ENCODE results near the gene HOXA9. TPM values are rescaled to one million over a fixed set of nuclear protein-coding genes. Genes with fewer than 3 reads are reported as not detected.

The HOXA9 gene
- total and polyA plus RNA-seq, 2 of the 8 experiments (the other 6 are each of a cell fraction or from before 2014, with no cell fraction given) = not detected

DNA sequence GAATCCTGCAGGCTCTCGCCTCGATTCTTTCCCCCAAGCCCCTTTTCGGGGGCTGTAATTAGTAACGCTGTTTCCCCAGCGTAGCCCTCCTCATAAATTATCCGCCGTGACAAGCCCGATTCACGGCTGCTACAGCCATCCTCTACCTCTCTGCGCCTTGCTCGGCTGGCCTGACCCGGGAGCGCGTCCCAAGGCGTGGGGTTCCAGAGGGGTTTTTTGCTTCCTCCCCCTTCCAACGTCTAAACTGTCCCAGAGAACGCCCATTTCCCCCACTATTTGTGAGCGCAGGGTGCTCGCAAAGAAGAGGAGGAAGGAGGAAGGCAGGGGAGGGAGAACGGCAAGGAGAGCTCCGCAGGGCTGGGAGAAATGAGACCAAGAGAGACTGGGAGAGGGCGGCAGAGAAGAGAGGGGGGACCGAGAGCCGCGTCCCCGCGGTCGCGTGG, 22.7 kb downstream of the HOXA9 start:
- no peak overlapping the region for H3K27ac ChIP-seq (ENCODE audit: low read depth, low read length)
- DNase-seq (ENCODE audit: low read depth in 1 of 2, low spot score in 2 of 2) (no peak), FAIRE-seq (no peak)
- peak overlapping the region; percentile 81 for H4K8ac ChIP-seq (ENCODE audit: extremely low read depth, insufficient read depth, low read length)
- H3K79me2 ChIP-seq (ENCODE audit: control insufficient read depth in 1 of 2, insufficient read depth in 2 of 2, low read length in 2 of 2) = no peaks in the 10 kb centered on the region
- no peak overlapping the region for H3K18ac ChIP-seq (ENCODE audit: extremely low read depth, low read length)
- ChIA-PET POLR2A (ENCODE audit: partially characterized antibody) (no interaction called here), CTCF (ENCODE audit: partially characterized antibody) (interaction anchor here (1.0 to 12.5 kb wide), 27 partner anchors 9 to 461 kb away, joined by 3 to 123 read pairs (median 10); partner anchors contain the start of genes HOXA1, HOXA3, HOXA4 and HOXA7)
- peak overlapping the region; percentile 70 for H3K4me2 ChIP-seq (ENCODE audit: insufficient read depth in 1 of 2, low read depth in 2 of 2, low read length in 2 of 2)
- H3K36me3 ChIP-seq (ENCODE audit: control insufficient read depth in 2 of 4, insufficient read depth in 4 of 4, low read length in 3 of 4) = peaks cover 0 to 6% (median 0%) of the 10 kb centered on the region in 4 experiments; a peak in 1 of 8 replicates
- no peak overlapping the region for H4K5ac ChIP-seq (ENCODE audit: insufficient read length, low read depth, low read length)
- WGBS, 2 experiments (ENCODE audit: extremely low coverage in 1 of 2, insufficient coverage in 1 of 2, insufficient read length in 1 of 2, insufficient replicate concordance in 2 of 2, low coverage in 1 of 2, low lambda C conversion rate in 2 of 2, missing lambda C conversion rate in 1 of 2) = 8% methylated on average over 29 of the region's 29 CpGs; no CpG with 5 or more reads in 1 of the 2 experiments
- no peak overlapping the region for H2BK20ac ChIP-seq (ENCODE audit: low read length)
- peaks cover 0 to 6% (median 3%) of the 10 kb centered on the region in 4 experiments; a peak in 4 of 7 replicates for H3K4me1 ChIP-seq (replicated peaks in 1 of 4; ENCODE audit: control insufficient read depth in 3 of 4, insufficient read depth in 4 of 4, low read length in 3 of 4)
- no peak overlapping the region for H3K4ac ChIP-seq (replicated peaks; ENCODE audit: insufficient read length, low read depth, low read length)
- no peak overlapping the region for H3K9ac ChIP-seq (replicated peaks in 1 of 4; ENCODE audit: extremely low read depth in 1 of 4, low read depth in 3 of 4, low read length in 3 of 4)
- no peak overlapping the region for H3K23ac ChIP-seq (ENCODE audit: insufficient read length)
- peaks cover 9% of the 10 kb centered on the region for H3K23me2 ChIP-seq (ENCODE audit: low read depth, low read length)
- H4K91ac ChIP-seq (replicated peaks; ENCODE audit: insufficient read length, low read length) = no peak overlapping the region
- peak overlapping the region in 3 of 4 experiments; percentile 16 to 59 (median 21); a peak in 6 of 8 replicates for H3K4me3 ChIP-seq (ENCODE audit: extremely low read depth in 1 of 4, insufficient read depth in 2 of 4, low read depth in 3 of 4, low read length in 4 of 4)
- peaks cover 0 to 3% of the 10 kb centered on the region in 2 experiments; a peak in 1 of 4 replicates for H3K9me3 ChIP-seq (ENCODE audit: insufficient read depth in 2 of 2, low read depth in 1 of 2, low read length in 1 of 2)
- no peak overlapping the region for H2AK5ac ChIP-seq (ENCODE audit: low read depth, low read length)
- no peak overlapping the region for H2AFZ ChIP-seq (ENCODE audit: low read length)
- no peak overlapping the region for H3K14ac ChIP-seq (ENCODE audit: insufficient read length)
- H3K79me1 ChIP-seq (ENCODE audit: low read depth, low read length) = no peaks in the 10 kb centered on the region
- peaks cover 97 to 100% (median 99%) of the 10 kb centered on the region in 4 experiments for H3K27me3 ChIP-seq (replicated peaks in 1 of 4; ENCODE audit: control insufficient read depth in 3 of 4, extremely low read depth in 1 of 4, insufficient read depth in 3 of 4, low read length in 3 of 4)
- H4K20me1 ChIP-seq (replicated peaks in 1 of 2; ENCODE audit: control insufficient read depth in 1 of 2, insufficient read depth in 2 of 2, low read length in 2 of 2) = peaks cover 21 to 27% of the 10 kb centered on the region in 2 experiments
- no peak overlapping the region for H2BK12ac ChIP-seq (ENCODE audit: low read depth, low read length)
- H2BK5ac ChIP-seq (ENCODE audit: low read depth, low read length) = no peak overlapping the region
- no peak overlapping the region for H2BK15ac ChIP-seq (ENCODE audit: low read length)
- no peak overlapping the region for H2BK120ac ChIP-seq (replicated peaks; ENCODE audit: low read depth, low read length)
- no peak overlapping the region for H3K56ac ChIP-seq (replicated peaks; ENCODE audit: insufficient read length, low read depth, low read length)
- TF ChIP-seq SUZ12 (IDR thresholded peaks at IDR 0.05; ENCODE audit: low read length) = peak; percentile 96
- TF ChIP-seq EZH2 (IDR thresholded peaks at IDR 0.05; ENCODE audit: low read depth, low read length, severe bottlenecking) = peak; percentile 99
- TF ChIP-seq HDAC6 (IDR thresholded peaks at IDR 0.05; ENCODE audit: low read depth, low read length) = no peak
- TF ChIP-seq CHD2 (IDR thresholded peaks at IDR 0.05; ENCODE audit: low read length) = no peak
- TF ChIP-seq BRCA1 (IDR thresholded peaks at IDR 0.05; ENCODE audit: low read depth, low read length) = no peak
- TF ChIP-seq KDM4A (IDR thresholded peaks at IDR 0.05; ENCODE audit: low read depth, low read length, severe bottlenecking) = peak; percentile 10
- peak; percentile 92 for TF ChIP-seq RNF2 (IDR thresholded peaks at IDR 0.05; ENCODE audit: borderline replicate concordance, low read depth, low read length, missing control alignments, poor library complexity, severe bottlenecking)
- peak; percentile 95; the same call in 1 of the 2 replicates for TF ChIP-seq CBX8 (IDR thresholded peaks at IDR 0.05; ENCODE audit: borderline replicate concordance, low read depth, low read length)

All from H1 (cell line).